ENCODE results near the gene ABHD17A.

The ABHD17A gene

GRCh38 chr19:1862424-1863327 lies 22.6 kb downstream of the ABHD17A start:
- DNase-seq = no peak

DNA sequence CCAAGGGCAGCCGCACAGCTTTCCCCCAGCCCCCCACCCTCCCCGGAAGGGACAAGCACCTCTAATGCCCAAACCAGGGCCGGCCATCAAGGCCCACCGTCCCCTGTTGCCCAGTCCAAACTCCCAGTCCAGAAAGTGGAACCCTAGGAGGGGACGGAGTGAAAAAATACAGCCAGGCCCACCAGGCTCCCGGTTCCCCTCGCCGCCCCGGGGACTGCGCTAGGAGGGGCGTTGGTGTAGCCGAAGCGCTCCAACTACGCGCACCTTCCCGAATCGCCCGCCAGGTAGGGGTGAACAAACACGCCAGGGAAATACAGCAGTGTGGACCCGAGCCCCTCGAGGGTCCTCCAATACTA lies 23.2 kb downstream of the ABHD17A start:
- no peak for DNase-seq

GRCh38 chr19:1861599-1862031 lies 23.7 kb downstream of the ABHD17A start:
- no peak for DNase-seq

GRCh38 chr19:1860821-1861598 lies 24.3 kb downstream of the ABHD17A start:
- DNase-seq = no peak

- peak; percentile 40 for DNase-seq
These were observed 25.1 kb downstream of the ABHD17A start for GRCh38 chr19:1860042-1860775.

DNA sequence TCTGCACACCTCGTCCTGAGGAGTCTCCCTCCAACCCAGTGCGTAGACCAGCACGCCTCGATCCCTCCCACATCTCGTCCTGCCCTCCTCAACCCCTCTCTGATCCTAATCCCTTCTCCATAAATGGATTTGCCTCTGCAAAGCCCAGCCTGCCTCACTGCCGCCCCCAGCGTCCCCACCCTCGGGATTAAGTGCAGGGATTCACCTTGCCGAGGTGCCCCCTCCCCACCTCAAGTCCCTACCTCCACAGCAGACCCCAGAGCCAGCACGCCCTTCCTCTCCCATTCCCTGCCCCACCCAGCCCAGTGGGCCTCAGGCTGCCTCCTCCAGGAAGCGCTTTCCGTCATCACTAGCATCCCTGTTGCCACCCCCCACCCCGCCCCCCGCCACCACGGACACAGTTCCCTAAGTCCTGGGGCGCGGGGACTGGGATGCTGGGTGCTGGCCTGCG lies 25.9 kb downstream of the ABHD17A start:
- no peak for DNase-seq

DNA sequence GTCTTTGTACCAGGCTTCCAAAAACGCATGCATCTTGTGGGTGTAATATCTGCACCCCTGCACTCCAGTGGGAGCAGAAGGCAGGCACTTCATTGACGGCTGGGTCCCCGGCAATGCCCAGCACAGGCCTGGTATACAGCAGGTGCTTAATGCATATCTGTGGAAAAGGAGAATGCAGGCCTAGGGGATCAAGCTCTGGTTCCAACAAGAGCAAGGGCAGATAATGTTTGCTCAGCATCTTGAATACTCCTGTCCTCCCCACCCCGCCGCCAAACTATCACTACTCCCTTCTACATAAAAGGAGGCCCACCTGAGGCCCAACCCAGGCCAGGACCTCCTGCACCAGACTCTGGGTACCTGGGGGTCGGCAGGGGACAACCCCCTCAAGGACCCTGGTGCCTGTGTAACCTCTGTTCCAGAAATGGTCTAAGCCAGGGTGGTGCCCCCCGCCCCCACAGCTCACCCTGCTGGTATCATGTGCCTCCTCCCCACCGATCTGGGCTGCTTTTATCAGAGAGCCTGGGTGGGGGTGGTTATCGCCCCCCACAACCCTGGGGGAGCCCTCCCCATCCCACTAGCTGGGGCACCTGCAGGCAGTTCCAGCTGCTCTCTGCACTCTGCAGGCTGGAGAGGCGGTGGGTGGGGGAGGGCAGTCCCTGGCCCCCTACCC lies 26.7 kb downstream of the ABHD17A start:
- DNase-seq = no peak

- no peak for DNase-seq
These were observed 27.5 kb downstream of the ABHD17A start for GRCh38 chr19:1857648-1858326.

GRCh38 chr19:1856698-1857603 lies 28.3 kb downstream of the ABHD17A start:
- DNase-seq = peak; percentile 65

GRCh38 chr19:1856345-1856697 lies 29.0 kb downstream of the ABHD17A start:
- no peak for DNase-seq

GRCh38 chr19:1855828-1856255 lies 29.5 kb downstream of the ABHD17A start:
- no peak for DNase-seq

DNA sequence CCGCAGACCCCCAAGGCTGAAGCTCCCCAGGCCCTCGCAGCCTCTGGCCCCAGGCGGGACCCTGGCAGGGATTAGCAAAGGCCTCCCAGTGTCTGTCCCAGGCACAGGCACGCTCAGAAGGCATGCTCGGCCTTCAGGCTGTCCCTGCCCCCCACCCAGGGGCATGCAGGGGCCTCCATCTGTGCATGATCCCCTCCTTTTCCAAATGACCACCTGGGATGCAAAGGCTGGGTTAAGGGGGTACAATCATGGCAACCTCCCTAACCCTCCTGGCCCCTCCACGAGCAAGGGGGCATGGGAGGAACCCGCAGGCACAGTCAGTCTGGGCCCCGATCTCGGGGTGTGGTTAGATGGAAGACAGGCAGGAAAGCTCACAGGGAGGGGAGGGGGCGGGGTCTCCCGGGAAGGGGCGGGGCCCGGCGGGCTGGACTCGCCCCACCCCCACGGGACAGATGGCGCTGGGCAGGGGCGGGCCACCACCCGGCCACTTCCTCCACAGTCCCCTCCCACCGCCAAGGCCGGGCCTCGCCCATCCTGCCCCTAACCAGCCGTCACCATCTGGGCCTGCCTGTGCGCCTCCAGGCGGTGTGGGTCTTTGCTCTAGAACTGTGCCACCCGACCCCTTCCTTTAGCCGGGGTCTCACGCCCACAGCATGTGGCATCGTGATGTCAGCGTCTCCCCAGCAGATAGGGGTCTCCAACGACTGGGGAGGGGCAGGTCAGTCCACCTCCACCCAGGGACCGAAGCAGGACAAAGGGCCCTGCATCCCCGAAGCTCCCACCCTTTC lies 30.1 kb downstream of the ABHD17A start:
- DNase-seq = no peak

DNA sequence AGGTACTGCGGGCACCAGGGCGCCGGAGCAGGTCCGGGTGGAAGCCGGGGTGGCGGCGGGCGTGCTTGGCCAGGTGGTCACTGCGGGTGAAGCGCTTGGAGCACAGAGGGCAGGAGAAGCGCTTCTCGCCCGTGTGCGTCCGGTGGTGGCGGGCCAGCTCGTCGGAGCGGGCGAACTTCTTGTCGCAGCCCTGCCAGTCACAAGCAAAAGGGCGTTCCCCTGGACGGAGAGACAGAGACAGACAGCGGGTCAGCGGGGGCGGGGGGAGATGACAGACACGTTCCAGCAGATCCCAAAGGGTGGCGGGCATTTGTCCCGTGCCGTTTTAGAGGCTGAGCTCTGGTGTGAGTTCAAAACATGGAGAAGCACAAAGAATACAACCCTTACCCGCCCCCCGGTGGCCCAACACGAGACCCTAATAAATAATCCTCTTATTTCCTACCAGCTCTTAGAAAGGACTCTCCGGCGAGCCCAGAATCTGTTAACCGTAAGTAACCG lies 30.7 kb downstream of the ABHD17A start:
- DNase-seq = no peak

- no peak for DNase-seq
These were observed 31.2 kb downstream of the ABHD17A start for GRCh38 chr19:1854039-1854541.

- peak; percentile 16 for DNase-seq
These were observed 31.8 kb downstream of the ABHD17A start for GRCh38 chr19:1853295-1854038.

- DNase-seq = no peak
These were observed 32.6 kb downstream of the ABHD17A start for GRCh38 chr19:1852581-1853128.

DNA sequence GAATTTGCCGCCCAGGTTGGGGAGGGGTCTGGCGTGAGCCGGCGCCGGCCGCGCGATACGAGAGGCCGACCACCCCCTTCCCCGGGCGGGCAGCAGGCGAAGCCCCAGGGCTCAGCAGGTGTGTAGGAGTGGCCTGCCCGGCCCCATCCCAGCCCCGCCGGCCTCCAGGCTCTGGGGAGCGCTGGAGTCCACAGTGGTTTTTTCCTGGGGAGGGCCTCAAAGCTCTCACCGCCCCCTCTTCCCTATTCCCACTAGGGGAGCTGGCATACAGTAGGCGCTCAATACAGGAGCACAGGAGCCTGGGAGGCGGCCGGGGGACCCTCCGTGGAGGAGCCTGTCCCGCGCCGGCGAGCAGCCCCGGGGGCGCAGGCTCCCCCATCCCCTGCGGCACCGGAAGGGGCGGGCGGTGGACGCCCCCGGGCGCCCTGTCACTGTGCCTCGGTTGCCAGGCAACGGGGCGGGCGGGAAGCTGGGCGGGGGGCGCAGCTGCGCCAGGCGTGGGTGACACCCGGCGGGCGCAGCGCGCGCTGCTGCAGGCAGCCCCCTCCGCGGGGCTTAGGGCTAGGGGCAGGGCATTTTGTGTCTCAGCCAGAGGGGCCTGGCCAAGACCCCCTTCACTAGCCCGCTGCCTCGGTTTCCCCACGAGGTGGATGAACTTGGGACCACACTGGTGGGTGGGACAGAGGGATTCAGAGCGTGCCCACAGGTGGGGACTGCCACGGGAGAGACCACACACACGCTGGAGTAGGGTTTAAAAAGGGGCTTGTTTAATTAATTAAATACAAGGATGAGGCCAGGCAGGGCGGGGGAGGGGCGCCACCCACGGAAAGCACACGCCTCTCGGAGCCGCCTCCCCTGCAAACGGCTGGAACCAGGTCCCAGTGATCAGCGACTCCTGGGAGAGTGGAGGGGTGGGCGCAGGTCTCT lies 33.4 kb downstream of the ABHD17A start:
- DNase-seq = no peak
